CD4-positive, alpha-beta T cell (primary cell): ENCODE measurements around the gene PDGFD. TPM values are rescaled to one million over a fixed set of nuclear protein-coding genes. Genes with fewer than 3 reads are reported as not detected.

Experiments used
- ATAC-seq: fragments of 200-7000 bp; cut with Tn5 transposase; one replicate; pipeline ENCODE4 v1.10.0; 2022; ENCODE audit warnings: mild to moderate bottlenecking; ENCODE audit not compliant: poor library complexity
- CTCF ChIA-PET: fragments of 350-600 bp; sonication (Branson Sonifier 250); formaldehyde crosslinking; loops from one replicate; lab custom pipeline; 2021; ENCODE audit warnings: antibody characterized with exemption, inconsistent platforms; lab: Charles Lee
- POLR2A ChIA-PET: fragments of 350-600 bp; sonication (Branson Sonifier 250); formaldehyde crosslinking; loops from one replicate; lab custom pipeline; 2021; ENCODE audit warnings: antibody characterized with exemption, inconsistent platforms; lab: Charles Lee
- DNase-seq, 14 experiments: peaks; one replicate each; pipeline ENCODE4 v3.0.0-alpha.2; 2013 to 2020; ENCODE audit warnings: mixed read lengths in 2 of 14
- H3K27ac ChIP-seq, 2 donors: one replicate each; pipeline versions ENCODE4 v1.5.1 to v1.7.0; 2013; ENCODE audit warnings: low read length in 2 of 2, low read depth in 1 of 2, mild to moderate bottlenecking in 1 of 2
- H3K27me3 ChIP-seq, 2 experiments: 1 replicate in 1 of 2; 2 replicates in 1 of 2; pipeline versions ENCODE4 v1.6.1 to v1.7.0; 2013; ENCODE audit warnings: low read length in 2 of 2, control low read depth in 1 of 2, mild to moderate bottlenecking in 1 of 2, moderate library complexity in 1 of 2; ENCODE audit not compliant: insufficient read depth in 2 of 2, control insufficient read depth in 1 of 2
- H3K36me3 ChIP-seq: one replicate; pipeline ENCODE4 v1.6.1; 2013; ENCODE audit warnings: low read length, control low read depth; ENCODE audit not compliant: insufficient read depth
- H3K4me1 ChIP-seq: one replicate; pipeline ENCODE4 v1.6.1; 2013; ENCODE audit warnings: low read length, control low read depth; ENCODE audit not compliant: insufficient read depth
- H3K4me3 ChIP-seq: one replicate; pipeline ENCODE4 v1.5.1; 2013; ENCODE audit warnings: mild to moderate bottlenecking, low read length, moderate library complexity
- H3K9me3 ChIP-seq, 2 experiments: 1 replicate in 1 of 2; 2 replicates in 1 of 2; pipeline versions ENCODE4 v1.6.1 to v1.7.0; 2013; ENCODE audit warnings: low read length in 2 of 2, mild to moderate bottlenecking in 2 of 2, control low read depth in 1 of 2, moderate library complexity in 1 of 2; ENCODE audit not compliant: control insufficient read depth in 1 of 2, insufficient read depth in 1 of 2
- H3K27ac Mint-ChIP-seq: one replicate; pipeline ENCODE4 v1.8.0; 2020; ENCODE audit warnings: mixed read lengths
- H3K27me3 Mint-ChIP-seq: one replicate; pipeline ENCODE4 v1.8.0; 2021; ENCODE audit warnings: mixed read lengths
- H3K36me3 Mint-ChIP-seq: one replicate; pipeline ENCODE4 v1.8.0; 2021; ENCODE audit warnings: low read depth, mixed read lengths
- H3K4me1 Mint-ChIP-seq: one replicate; pipeline ENCODE4 v1.8.0; 2021; ENCODE audit warnings: low read depth, mixed read lengths
- H3K4me3 Mint-ChIP-seq: one replicate; pipeline ENCODE4 v1.8.0; 2020; ENCODE audit warnings: mild to moderate bottlenecking, mixed read lengths
- H3K9me3 Mint-ChIP-seq: one replicate; pipeline ENCODE4 v1.8.0; 2020; ENCODE audit warnings: mixed read lengths
- intact Hi-C, 2 experiments: fragments of 100-400 bp; cut with DNase I in 1 of 2; cut with micrococcal nuclease in 1 of 2; formaldehyde crosslinking; loops; one replicate each; pipeline versions ENCODE4 v1.15.1 to v1.9.0; 2023 to 2025; cut with DNase I, micrococcal nuclease
- total RNA-seq, 174 experiments: library from RNA in 2 of 174; stranded (reverse) in 2 of 174; gene quantifications; one replicate each; pipeline ENCODE4 v1.2.3 and lab custom pipeline; 2021 to 2026
- TF ChIP-seq, protein P1 (sequence below): fragments of 200-600 bp; IDR thresholded peaks from one replicate; pipeline ENCODE4 v1.8.0; 2022; ENCODE audit warnings: antibody characterized with exemption, mild to moderate bottlenecking

Gene PDGFD
- total RNA-seq, 2 experiments from 2014 or later, result not detected

- Mint-ChIP-seq H3K4me1 (no peaks in the 10 kb centered on the region), H3K27ac (no peak overlapping the region), H3K27me3 (no peaks in the 10 kb centered on the region), H3K4me3 (no peak overlapping the region), H3K9me3 (peaks cover 9% of the 10 kb centered on the region), H3K36me3 (no peaks in the 10 kb centered on the region)
- CTCF ChIA-PET, result no interaction called here
- POLR2A ChIA-PET, result no interaction called here
- peaks cover 0 to 7% of the 10 kb centered on the region in 2 experiments for H3K9me3 ChIP-seq
- DNase-seq (no peak), ATAC-seq (no peak)
- no peaks in the 10 kb centered on the region for H3K36me3 ChIP-seq
- TF ChIP-seq, protein P1, sequence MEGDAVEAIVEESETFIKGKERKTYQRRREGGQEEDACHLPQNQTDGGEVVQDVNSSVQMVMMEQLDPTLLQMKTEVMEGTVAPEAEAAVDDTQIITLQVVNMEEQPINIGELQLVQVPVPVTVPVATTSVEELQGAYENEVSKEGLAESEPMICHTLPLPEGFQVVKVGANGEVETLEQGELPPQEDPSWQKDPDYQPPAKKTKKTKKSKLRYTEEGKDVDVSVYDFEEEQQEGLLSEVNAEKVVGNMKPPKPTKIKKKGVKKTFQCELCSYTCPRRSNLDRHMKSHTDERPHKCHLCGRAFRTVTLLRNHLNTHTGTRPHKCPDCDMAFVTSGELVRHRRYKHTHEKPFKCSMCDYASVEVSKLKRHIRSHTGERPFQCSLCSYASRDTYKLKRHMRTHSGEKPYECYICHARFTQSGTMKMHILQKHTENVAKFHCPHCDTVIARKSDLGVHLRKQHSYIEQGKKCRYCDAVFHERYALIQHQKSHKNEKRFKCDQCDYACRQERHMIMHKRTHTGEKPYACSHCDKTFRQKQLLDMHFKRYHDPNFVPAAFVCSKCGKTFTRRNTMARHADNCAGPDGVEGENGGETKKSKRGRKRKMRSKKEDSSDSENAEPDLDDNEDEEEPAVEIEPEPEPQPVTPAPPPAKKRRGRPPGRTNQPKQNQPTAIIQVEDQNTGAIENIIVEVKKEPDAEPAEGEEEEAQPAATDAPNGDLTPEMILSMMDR, result no peak
- H3K27ac ChIP-seq, result no peak overlapping the region
- H3K4me3 ChIP-seq, result no peak overlapping the region
- H3K27me3 ChIP-seq, result no peaks in the 10 kb centered on the region
- intact Hi-C loops, result no loop called here
- no peaks in the 10 kb centered on the region for H3K4me1 ChIP-seq
Measured at GRCh38 chr11:103893371-103893770, 270.6 kb downstream of the PDGFD start.

- CTCF ChIA-PET, result no interaction called here
- intact Hi-C loops, result no loop called here
- ATAC-seq, result no peak
- Mint-ChIP-seq H3K4me3 (no peak overlapping the region), H3K4me1 (no peaks in the 10 kb centered on the region), H3K27ac (no peak overlapping the region), H3K36me3 (no peaks in the 10 kb centered on the region), H3K27me3 (no peaks in the 10 kb centered on the region), H3K9me3 (peaks cover 9% of the 10 kb centered on the region)
- POLR2A ChIA-PET, result no interaction called here
- no peaks in the 10 kb centered on the region for H3K36me3 ChIP-seq
- no peak for DNase-seq
- TF ChIP-seq, protein P1, result no peak
- no peaks in the 10 kb centered on the region for H3K4me1 ChIP-seq
- H3K27me3 ChIP-seq, result no peaks in the 10 kb centered on the region
- no peak overlapping the region for H3K4me3 ChIP-seq
- no peak overlapping the region for H3K27ac ChIP-seq
- peaks cover 0 to 7% of the 10 kb centered on the region in 2 experiments for H3K9me3 ChIP-seq
Measured at GRCh38 chr11:103892603-103893002, 271.3 kb downstream of the PDGFD start.

DNA sequence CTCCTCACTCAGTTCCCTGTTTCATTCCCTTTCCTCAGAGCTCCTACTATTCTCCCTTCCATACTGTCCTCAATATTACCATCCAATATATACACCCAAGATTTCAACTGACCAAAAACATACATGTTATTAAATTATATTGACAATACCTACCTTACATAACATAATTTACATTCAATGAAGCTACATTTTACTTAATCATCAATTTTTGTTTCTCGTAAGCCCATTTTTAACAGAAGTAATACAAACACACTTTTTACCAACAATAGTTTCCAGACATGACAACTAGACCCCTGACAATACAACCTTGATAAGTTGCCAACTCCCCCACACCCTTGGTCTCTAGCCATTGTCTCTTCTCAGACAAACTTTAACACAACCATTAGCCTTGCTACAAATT is 273.3 kb downstream of the PDGFD start:
- peaks cover 0 to 7% of the 10 kb centered on the region in 2 experiments for H3K9me3 ChIP-seq
- H3K27ac ChIP-seq, result no peak overlapping the region
- ATAC-seq (no peak), DNase-seq (no peak)
- Mint-ChIP-seq H3K27ac (no peak overlapping the region), H3K36me3 (no peaks in the 10 kb centered on the region), H3K9me3 (peaks cover 9% of the 10 kb centered on the region), H3K4me3 (no peak overlapping the region), H3K4me1 (no peaks in the 10 kb centered on the region), H3K27me3 (no peaks in the 10 kb centered on the region)
- ChIA-PET POLR2A (no interaction called here), CTCF (no interaction called here)
- H3K27me3 ChIP-seq, result no peaks in the 10 kb centered on the region
- H3K4me1 ChIP-seq, result no peaks in the 10 kb centered on the region
- H3K4me3 ChIP-seq, result no peak overlapping the region
- H3K36me3 ChIP-seq, result no peaks in the 10 kb centered on the region
- TF ChIP-seq, protein P1, result no peak
- intact Hi-C loops, result no loop called here
